K562 (cell line): ENCODE data around the gene HPX. TPM values are rescaled to one million over a fixed set of nuclear protein-coding genes. Genes with fewer than 3 reads are reported as not detected.

Experiments
- ATAC-seq: fragments of 200-7000 bp; cut with Tn5 transposase; 3 replicates; pipeline ENCODE4 v1.9.1; 2020; ENCODE audit warnings: moderate library complexity
- BruUV-seq: library from RNA; stranded (reverse); fragments of 400-500 nt; replicated peaks from 2 replicates; lab custom pipeline; 2021; lab: Mats Ljungman, UMichigan
- CTCF ChIA-PET: fragments of 300-600 bp; formaldehyde crosslinking; extraction: SDS; loops from one replicate; lab custom pipeline; 2021; ENCODE audit warnings: low intra/inter-chr PET ratio; lab: Yijun Ruan, JAX
- POLR2A ChIA-PET: fragments of 300-600, 350-650 bp; sonication (Branson Sonifier 250); formaldehyde crosslinking; extraction: SDS; loops from one replicate; lab custom pipeline; 2021; ENCODE audit warnings: antibody characterized with exemption, inconsistent platforms; lab: Yijun Ruan, JAX
- DNase-seq, 4 experiments: peaks; one replicate each; pipeline versions ENCODE4 v3.0.0 to v3.0.0-alpha.2; 2011 to 2018; ENCODE audit warnings: low spot score in 3 of 4, mixed read lengths in 3 of 4; ENCODE audit errors: extremely low read depth in 1 of 4
- FAIRE-seq: peaks from 2 replicates; lab custom pipeline; 2011; peaks lifted over from hg19 to GRCh38; lab: Jason Lieb, UNC
- H2AFZ ChIP-seq: 2 replicates; pipeline ENCODE4 v1.6.0; 2011; ENCODE audit warnings: low read depth, low read length, control low read depth, inconsistent platforms
- H3K27ac ChIP-seq: fragments of 200-600 bp; 3 replicates; pipeline ENCODE4 v1.8.0; 2011; ENCODE audit warnings: low read depth, mild to moderate bottlenecking, control low read depth, inconsistent platforms, low read length, moderate library complexity, mixed read lengths; ENCODE audit errors: extremely low read depth
- H3K27me3 ChIP-seq, 2 experiments: fragments of 300-600 bp in 1 of 2; 2 replicates in 1 of 2; 3 replicates in 1 of 2; pipeline versions ENCODE4 v1.6.0 to v1.8.0; 2011; ENCODE audit warnings: inconsistent platforms in 2 of 2, low read length in 2 of 2, mild to moderate bottlenecking in 1 of 2, mixed read lengths in 1 of 2, moderate library complexity in 1 of 2; ENCODE audit not compliant: control insufficient read depth in 2 of 2, insufficient read depth in 2 of 2
- H3K36me3 ChIP-seq: fragments of 300-600 bp; 3 replicates; pipeline ENCODE4 v1.8.0; 2011; ENCODE audit warnings: mild to moderate bottlenecking, low read length, inconsistent platforms; ENCODE audit not compliant: control insufficient read depth, insufficient read depth
- H3K4me1 ChIP-seq, 2 experiments: fragments of 200-600 bp in 1 of 2; replicated peaks in 1 of 2; 2 replicates in 1 of 2; 3 replicates in 1 of 2; pipeline versions ENCODE4 v1.5.1 to v1.8.0; 2011; ENCODE audit warnings: inconsistent platforms in 2 of 2, low read length in 2 of 2, mild to moderate bottlenecking in 1 of 2, mixed read lengths in 1 of 2, moderate library complexity in 1 of 2; ENCODE audit not compliant: control insufficient read depth in 2 of 2, insufficient read depth in 2 of 2
- H3K4me2 ChIP-seq: 2 replicates; pipeline ENCODE4 v1.6.1; 2011; ENCODE audit warnings: low read length, control low read depth, inconsistent platforms, mixed read lengths; ENCODE audit not compliant: insufficient read depth
- H3K4me3 ChIP-seq: fragments of 200-600 bp; sonication (generic), shearing (Covaris generic); 2 replicates; pipeline ENCODE4 v1.5.1; 2016; ENCODE audit warnings: control low read depth, inconsistent platforms
- H3K79me2 ChIP-seq: fragments of 200-600 bp; 3 replicates; pipeline ENCODE4 v1.8.0; 2011; ENCODE audit warnings: low read length, inconsistent platforms; ENCODE audit not compliant: control insufficient read depth, insufficient read depth
- H3K9ac ChIP-seq, 2 experiments: 2 replicates each; pipeline versions ENCODE4 v1.6.0 to v1.6.1; 2011; ENCODE audit warnings: low read depth in 2 of 2, low read length in 2 of 2, control low read depth in 1 of 2, inconsistent platforms in 1 of 2, mild to moderate bottlenecking in 1 of 2, mixed read lengths in 1 of 2; ENCODE audit not compliant: insufficient read depth in 1 of 2
- H3K9me1 ChIP-seq: one replicate; pipeline ENCODE4 v1.6.0; 2011; ENCODE audit warnings: inconsistent platforms, mild to moderate bottlenecking, low read length, moderate library complexity; ENCODE audit not compliant: control insufficient read depth, insufficient read depth
- H3K9me3 ChIP-seq: replicated peaks from 2 replicates; pipeline ENCODE4 v1.5.1; 2011; ENCODE audit warnings: low read depth, low read length, inconsistent platforms; ENCODE audit not compliant: control insufficient read depth, insufficient read depth
- H4K20me1 ChIP-seq: replicated peaks from 2 replicates; pipeline ENCODE4 v1.6.1; 2011; ENCODE audit warnings: low read length, inconsistent platforms, mixed read lengths; ENCODE audit not compliant: control insufficient read depth, insufficient read depth
- ELF4 ChIP-seq: fragments of 450-650 bp; formaldehyde crosslinking; IDR thresholded peaks from 2 replicates; pipeline ENCODE4 v1.4.0; 2022; ENCODE audit warnings: missing genetic modification characterization
- FOXK2 ChIP-seq, 2 experiments: fragments of 450-650 bp; IDR thresholded peaks in 1 of 2; conservative IDR thresholded peaks in 1 of 2; 2 replicates each; pipeline ENCODE4 v1.6.1; 2016; ENCODE audit warnings: low read depth in 2 of 2, mild to moderate bottlenecking in 1 of 2
- GATA2 ChIP-seq: sonication (generic); formaldehyde crosslinking; IDR thresholded peaks from 2 replicates; pipeline ENCODE4 v1.4.0; 2020; ENCODE audit warnings: mild to moderate bottlenecking, missing genetic modification reagents
- GTF2A2 ChIP-seq: IDR thresholded peaks from 2 replicates; pipeline ENCODE4 v1.6.1; 2016; ENCODE audit warnings: mild to moderate bottlenecking, missing genetic modification characterization, missing compliant biosample characterization
- HMG20A ChIP-seq: fragments of 450-650 bp; formaldehyde crosslinking; conservative IDR thresholded peaks from 2 replicates; pipeline ENCODE4 v1.4.0; 2020; ENCODE audit warnings: mild to moderate bottlenecking, mixed read lengths
- KDM5B ChIP-seq: fragments of 200-600 bp; sonication (generic); IDR thresholded peaks from 2 replicates; pipeline ENCODE4 v1.6.1; 2012; ENCODE audit warnings: low read depth, mild to moderate bottlenecking, moderate library complexity, low read length, control low read depth, inconsistent platforms; ENCODE audit not compliant: insufficient replicate concordance
- MCM5 ChIP-seq: fragments of 450-650 bp; IDR thresholded peaks from 2 replicates; pipeline ENCODE4 v1.6.1; 2016; ENCODE audit warnings: low read depth
- MTA2 ChIP-seq: fragments of 450-650 bp; IDR thresholded peaks from 2 replicates; pipeline ENCODE4 v1.6.1; 2016; ENCODE audit warnings: low read depth
- MYC ChIP-seq, 2 experiments: fragments of 250-450 bp in 1 of 2; sonication (Bioruptor Pico) in 1 of 2; IDR thresholded peaks; 2 replicates each; pipeline versions ENCODE4 v1.5.1 to v1.6.1; 2012 to 2021; ENCODE audit warnings: low read depth in 2 of 2, borderline replicate concordance in 1 of 2, improper control_type of control experiment in 1 of 2, low read length in 1 of 2, mild to moderate bottlenecking in 1 of 2, moderate library complexity in 1 of 2
- POLR3G ChIP-seq: IDR thresholded peaks from 2 replicates; pipeline ENCODE4 v1.6.1; 2011; ENCODE audit not compliant: insufficient read length, insufficient replicate concordance; ENCODE audit errors: extremely low read depth
- PRPF4 ChIP-seq: fragments of 200-400 bp; formaldehyde crosslinking; IDR thresholded peaks from one replicate; pipeline ENCODE4 v1.6.1; 2017; ENCODE audit warnings: low read length, low read depth, mild to moderate bottlenecking; ENCODE audit not compliant: insufficient read depth, poor library complexity, severe bottlenecking
- SIRT6 ChIP-seq: IDR thresholded peaks from one replicate; pipeline ENCODE4 v1.6.1; 2012; ENCODE audit warnings: low read depth, mild to moderate bottlenecking, control low read depth, inconsistent platforms, low read length, moderate library complexity
- SRSF1 ChIP-seq: fragments of 200-400 bp; formaldehyde crosslinking; IDR thresholded peaks from 2 replicates; pipeline ENCODE4 v1.6.1; 2017; ENCODE audit warnings: mild to moderate bottlenecking, low read depth, low read length, moderate library complexity
- TRIM28 ChIP-seq: fragments of 450-650 bp; IDR thresholded peaks from 2 replicates; pipeline ENCODE4 v1.6.1; 2017
- U2AF1 ChIP-seq: fragments of 200-400 bp; formaldehyde crosslinking; optimal IDR thresholded peaks from 2 replicates; pipeline ENCODE3; 2017; ENCODE audit warnings: mild to moderate bottlenecking, low read depth, low read length, moderate library complexity
- ZNF121 ChIP-seq: sonication (generic); formaldehyde crosslinking; conservative IDR thresholded peaks from 2 replicates; pipeline ENCODE4 v1.8.0; 2022; ENCODE audit warnings: missing genetic modification reagents
- ZNF184 ChIP-seq: sonication (generic); formaldehyde crosslinking; IDR thresholded peaks from 2 replicates; pipeline ENCODE4 v1.5.0; 2020; ENCODE audit warnings: missing genetic modification reagents
- ZNF263 ChIP-seq: sonication (generic); formaldehyde crosslinking; IDR thresholded peaks from 2 replicates; pipeline ENCODE4 v1.8.0; 2022; ENCODE audit warnings: mild to moderate bottlenecking, missing genetic modification reagents, borderline replicate concordance
- ZNF830 ChIP-seq: fragments of 250-450 bp; sonication (Bioruptor Pico); IDR thresholded peaks from 2 replicates; pipeline ENCODE4 v1.5.0; 2021; ENCODE audit warnings: mild to moderate bottlenecking
- WGBS: fragments of 100-300 bp; shearing (Covaris generic); methylation state at CpG from one replicate; pipeline ENCODE4 v1.1.6; 2016; ENCODE audit warnings: low coverage, mixed read lengths; ENCODE audit not compliant: insufficient coverage; ENCODE audit errors: missing lambda C conversion rate; 5-methylcytosine and 5-hydroxymethylcytosine counted together
- in situ Hi-C: fragments of 300-500 bp; cut with MboI; formaldehyde crosslinking; loops from 4 replicates; pipeline ENCODE4 v1.15.0; 2018; ENCODE audit warnings: inconsistent platforms, mixed read lengths
- intact Hi-C: fragments of 100-400 bp; cut with micrococcal nuclease; formaldehyde crosslinking; loops from 2 replicates; pipeline ENCODE4 v1.14.2; 2022
- polyA plus RNA-seq, 8 experiments: library from polyadenylated mRNA; depleted of rRNA in 4 of 8; stranded (reverse) in 5 of 8; unstranded in 3 of 8; fragments of >200 nt; fragmentation: Nextera tagmentation in 2 of 8; fragmentation: Illumina TruSeq in 1 of 8; extraction: Ambion mirVana in 2 of 8; extraction: Trizol in 1 of 8; gene quantifications; 2 replicates each; pipeline versions ENCODE4 v1.2.1 to v1.2.3, GENCODE V29; 2011 to 2014; ENCODE audit warnings: inconsistent platforms in 1 of 8, missing spikeins in 1 of 8
- total RNA-seq, 7 experiments: library from RNA; depleted of rRNA in 6 of 7; stranded (reverse); fragments of >200 nt in 6 of 7; fragmentation: Illumina TruSeq in 2 of 7; extraction: Trizol in 2 of 7; gene quantifications; 2 replicates each; pipeline versions ENCODE4 v1.2.1 to v1.2.3, GENCODE V29; 2011 to 2021; ENCODE audit warnings: low replicate concordance in 1 of 7
- TF ChIP-seq, protein P1 (sequence below): fragments of 250-450 bp; sonication (Bioruptor Pico); IDR thresholded peaks from 2 replicates; pipeline ENCODE4 v1.8.0; 2022; ENCODE audit warnings: moderate library complexity, mild to moderate bottlenecking, inconsistent platforms
- TF ChIP-seq, protein P2 (sequence below): fragments of 250-450 bp; sonication (Bioruptor Pico); IDR thresholded peaks from 2 replicates; pipeline ENCODE4 v1.5.1; 2021; ENCODE audit warnings: mild to moderate bottlenecking

The HPX gene
- total and polyA plus RNA-seq, 9 of the 15 experiments (the other 6 are each of a cell fraction or from before 2014, with no cell fraction given), result 0.12 to 1.2 (median 0.49) TPM; not detected in 1

DNA sequence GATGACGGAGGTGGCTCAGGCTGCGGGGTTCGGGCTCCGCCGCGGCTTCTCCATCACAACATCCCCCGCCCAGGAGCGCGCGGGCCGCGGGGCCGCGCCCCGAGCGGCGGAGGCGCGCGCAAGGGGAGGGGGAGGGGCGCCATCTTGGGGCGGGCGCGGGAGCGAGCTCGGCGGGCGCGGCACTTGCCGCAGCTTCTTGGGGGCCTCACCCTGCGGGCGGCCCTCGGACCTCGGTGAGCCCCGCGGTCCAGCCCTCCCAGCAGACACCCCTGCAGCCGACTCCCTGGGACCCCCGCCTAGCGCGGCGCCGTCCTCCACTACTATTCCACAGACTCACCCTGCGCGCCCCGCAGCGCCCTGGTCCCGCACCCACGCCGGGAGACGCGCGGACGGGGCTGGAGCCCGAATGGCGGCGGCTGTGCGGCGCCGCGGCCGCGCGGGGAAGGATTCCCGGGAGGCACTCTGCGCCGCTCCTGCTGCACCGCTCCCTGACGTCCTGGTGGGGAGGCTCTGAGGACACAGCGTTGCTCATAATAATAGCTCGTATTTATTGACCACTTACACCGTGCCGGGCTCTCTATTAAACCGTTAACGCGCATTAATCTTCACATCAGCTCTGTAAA is 21.7 kb downstream of the HPX start, which contains the start of gene APBB1:
Gene APBB1, minus strand, starts transcription at position 86 of the 623 bp plus-strand sequence. CDS start 7,747 bp downstream, outside the sequence.
- 2% methylated on average over 46 of the region's 75 CpGs for WGBS
- peak within 1 kb of the TSS; percentile 89 for H2AFZ ChIP-seq
- H3K9me3 ChIP-seq, result no peaks in the 10 kb centered on the region; the same call in 1 of the 2 replicates
- intact Hi-C loops, result no loop called here
- no peaks in the 10 kb centered on the region for H3K79me2 ChIP-seq
- H3K4me1 ChIP-seq, result peaks cover 4 to 12% of the 10 kb centered on the region in 2 experiments; a peak in 4 of 5 replicates
- no peak within 1 kb of the TSS for H3K27ac ChIP-seq
- H3K27me3 ChIP-seq, result peaks cover 38 to 54% of the 10 kb centered on the region in 2 experiments
- DNase-seq (peak; percentile 76 to 92 (median 86)), FAIRE-seq (no peak), ATAC-seq (peak; percentile 90)
- no peaks in the 10 kb centered on the region for H3K9me1 ChIP-seq
- peak within 1 kb of the TSS; percentile 73 for H3K4me2 ChIP-seq
- no peaks in the 10 kb centered on the region for H3K36me3 ChIP-seq
- 0 out of 2 replicates have a peak, but pooled peaks cover 3% of the 10 kb centered on the region for H4K20me1 ChIP-seq
- CTCF ChIA-PET, result no interaction called here
- peak within 1 kb of the TSS; percentile 65 to 93 for H3K9ac ChIP-seq
- POLR2A ChIA-PET, result interaction anchor here (0.5 to 2.4 kb wide), 8 partner anchors 9 to 191 kb away, joined by 3 to 11 read pairs (median 4); partner anchors contain the start of gene TRIM3
- no TSS peak for BruUV-seq
- in situ Hi-C loops, result no loop called here
- peak within 1 kb of the TSS; percentile 85 for H3K4me3 ChIP-seq
- TF ChIP-seq, protein P1, sequence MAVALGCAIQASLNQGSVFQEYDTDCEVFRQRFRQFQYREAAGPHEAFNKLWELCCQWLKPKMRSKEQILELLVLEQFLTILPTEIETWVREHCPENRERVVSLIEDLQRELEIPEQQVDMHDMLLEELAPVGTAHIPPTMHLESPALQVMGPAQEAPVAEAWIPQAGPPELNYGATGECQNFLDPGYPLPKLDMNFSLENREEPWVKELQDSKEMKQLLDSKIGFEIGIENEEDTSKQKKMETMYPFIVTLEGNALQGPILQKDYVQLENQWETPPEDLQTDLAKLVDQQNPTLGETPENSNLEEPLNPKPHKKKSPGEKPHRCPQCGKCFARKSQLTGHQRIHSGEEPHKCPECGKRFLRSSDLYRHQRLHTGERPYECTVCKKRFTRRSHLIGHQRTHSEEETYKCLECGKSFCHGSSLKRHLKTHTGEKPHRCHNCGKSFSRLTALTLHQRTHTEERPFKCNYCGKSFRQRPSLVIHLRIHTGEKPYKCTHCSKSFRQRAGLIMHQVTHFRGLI (CRISPR knock-in tag), result no peak
- TF ChIP-seq, protein P2, sequence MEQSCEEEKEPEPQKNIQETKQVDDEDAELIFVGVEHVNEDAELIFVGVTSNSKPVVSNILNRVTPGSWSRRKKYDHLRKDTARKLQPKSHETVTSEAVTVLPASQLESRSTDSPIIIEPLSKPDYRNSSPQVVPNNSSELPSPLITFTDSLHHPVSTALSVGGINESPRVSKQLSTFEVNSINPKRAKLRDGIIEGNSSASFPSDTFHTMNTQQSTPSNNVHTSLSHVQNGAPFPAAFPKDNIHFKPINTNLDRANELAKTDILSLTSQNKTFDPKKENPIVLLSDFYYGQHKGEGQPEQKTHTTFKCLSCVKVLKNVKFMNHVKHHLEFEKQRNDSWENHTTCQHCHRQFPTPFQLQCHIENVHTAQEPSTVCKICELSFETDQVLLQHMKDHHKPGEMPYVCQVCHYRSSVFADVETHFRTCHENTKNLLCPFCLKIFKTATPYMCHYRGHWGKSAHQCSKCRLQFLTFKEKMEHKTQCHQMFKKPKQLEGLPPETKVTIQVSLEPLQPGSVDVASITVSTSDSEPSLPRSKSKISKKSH, result no peak
- TF ChIP-seq FOXK2 (conservative IDR thresholded peaks at IDR 0.05 in 1 of 2, IDR thresholded peaks at IDR 0.05 in 1 of 2; ENCODE audit: low read depth in 2 of 2) (no peak), ZNF184 (no peak), ZNF263 (CRISPR knock-in tag) (no peak), TRIM28 (no peak), U2AF1 (no peak), ZNF121 (CRISPR knock-in tag) (no peak), SRSF1 (no peak), MTA2 (no peak), SIRT6 (no peak), GTF2A2 (tag) (no peak), ZNF830 (CRISPR knock-in tag) (no peak), PRPF4 (no peak), ELF4 (CRISPR knock-in tag) (no peak), HMG20A (CRISPR knock-in tag) (no peak), MCM5 (no peak), MYC (IDR thresholded peaks at IDR 0.05; ENCODE audit: low read depth, low read length) (peak; percentile 45; the same call in 1 of the 2 replicates), MYC (CRISPR knock-in tag; IDR thresholded peaks at IDR 0.05; ENCODE audit: borderline replicate concordance, low read depth) (no peak), POLR3G (no peak), GATA2 (CRISPR knock-in tag) (no peak), KDM5B (peak; percentile 64)
